Measurements from ENCODE around the gene FAM3A. TPM values are rescaled to one million over a fixed set of nuclear protein-coding genes. Genes with fewer than 3 reads are reported as not detected.

The FAM3A gene
- total and polyA plus RNA-seq, 2 of the 8 experiments (the other 6 are each of a cell fraction or from before 2014, with no cell fraction given) = 16.2 to 18.6 TPM

GRCh38 chrX:154470434-154470833 lies 45.6 kb downstream of the FAM3A start:
- Histone ChIP-seq H2BK5ac (ENCODE audit: low read depth, low read length) (no peak overlapping the region), H3K79me1 (ENCODE audit: low read depth, low read length) (no peaks in the 10 kb centered on the region), H2BK15ac (ENCODE audit: low read length) (no peak overlapping the region), H3K4me1 (replicated peaks in 1 of 4; ENCODE audit: control insufficient read depth in 3 of 4, insufficient read depth in 4 of 4, low read length in 3 of 4) (no peaks in the 10 kb centered on the region), H3K14ac (ENCODE audit: insufficient read length) (no peak overlapping the region), H2BK12ac (ENCODE audit: low read depth, low read length) (no peak overlapping the region), H3K4ac (replicated peaks; ENCODE audit: insufficient read length, low read depth, low read length) (no peak overlapping the region), H2BK20ac (ENCODE audit: low read length) (no peak overlapping the region), H2BK120ac (replicated peaks; ENCODE audit: low read depth, low read length) (no peak overlapping the region), H3K18ac (ENCODE audit: extremely low read depth, low read length) (no peak overlapping the region), H3K36me3 (ENCODE audit: control insufficient read depth in 2 of 4, insufficient read depth in 4 of 4, low read length in 3 of 4) (peaks cover 0 to 29% (median 5%) of the 10 kb centered on the region in 4 experiments; a peak in 5 of 8 replicates), H3K9me3 (ENCODE audit: insufficient read depth in 2 of 2, low read depth in 1 of 2, low read length in 1 of 2) (no peaks in the 10 kb centered on the region), H4K8ac (ENCODE audit: extremely low read depth, insufficient read depth, low read length) (no peak overlapping the region), H4K20me1 (replicated peaks in 1 of 2; ENCODE audit: control insufficient read depth in 1 of 2, insufficient read depth in 2 of 2, low read length in 2 of 2) (no peaks in the 10 kb centered on the region), H2AFZ (ENCODE audit: low read length) (no peak overlapping the region), H3K4me3 (ENCODE audit: extremely low read depth in 1 of 4, insufficient read depth in 2 of 4, low read depth in 3 of 4, low read length in 4 of 4) (no peak overlapping the region), H3K56ac (replicated peaks; ENCODE audit: insufficient read length, low read depth, low read length) (no peak overlapping the region), H4K91ac (replicated peaks; ENCODE audit: insufficient read length, low read length) (no peak overlapping the region), H3K9ac (replicated peaks in 1 of 4; ENCODE audit: extremely low read depth in 1 of 4, low read depth in 3 of 4, low read length in 3 of 4) (no peak overlapping the region), H3K4me2 (ENCODE audit: insufficient read depth in 1 of 2, low read depth in 2 of 2, low read length in 2 of 2) (no peak overlapping the region), H3K23ac (ENCODE audit: insufficient read length) (no peak overlapping the region), H4K5ac (ENCODE audit: insufficient read length, low read depth, low read length) (no peak overlapping the region), H3K79me2 (ENCODE audit: control insufficient read depth in 1 of 2, insufficient read depth in 2 of 2, low read length in 2 of 2) (no peaks in the 10 kb centered on the region), H3K27me3 (replicated peaks in 1 of 4; ENCODE audit: control insufficient read depth in 3 of 4, extremely low read depth in 1 of 4, insufficient read depth in 3 of 4, low read length in 3 of 4) (no peaks in the 10 kb centered on the region), H2AK5ac (ENCODE audit: low read depth, low read length) (no peak overlapping the region), H3K27ac (ENCODE audit: low read depth, low read length) (no peak overlapping the region), H3K23me2 (ENCODE audit: low read depth, low read length) (no peaks in the 10 kb centered on the region)
- FAIRE-seq (no peak), DNase-seq (ENCODE audit: low read depth in 1 of 2, low spot score in 2 of 2) (no peak)
- CTCF ChIA-PET (ENCODE audit: partially characterized antibody) = interaction anchor here (1.0 to 1.1 kb wide), 2 partner anchors 10 to 64 kb away, joined by 3 read pairs; no protein-coding TSS in a partner anchor
- POLR2A ChIA-PET (ENCODE audit: partially characterized antibody) = interaction anchor here (1.2 kb wide), 1 partner anchor 15 kb away, joined by 3 read pairs; no protein-coding TSS in a partner anchor
- TF ChIP-seq E2F6 (IDR thresholded peaks at IDR 0.05) (no peak), POLR2AphosphoS5 (IDR thresholded peaks at IDR 0.05; ENCODE audit: low read depth, low read length) (no peak), RBBP5 (IDR thresholded peaks at IDR 0.05; ENCODE audit: borderline replicate concordance, low read depth, low read length) (no peak), EZH2 (IDR thresholded peaks at IDR 0.05; ENCODE audit: low read depth, low read length, severe bottlenecking) (no peak), CBX5 (IDR thresholded peaks at IDR 0.05; ENCODE audit: low read depth, low read length) (no peak), TAF7 (optimal IDR thresholded peaks at IDR 0.05; ENCODE audit: borderline replicate concordance, low read depth, low read length) (no peak), BRCA1 (IDR thresholded peaks at IDR 0.05; ENCODE audit: low read depth, low read length) (no peak)
- 93% methylated on average over 12 of the region's 14 CpGs; no CpG with 5 or more reads in 1 of the 2 experiments for WGBS, 2 experiments (ENCODE audit: extremely low coverage in 1 of 2, insufficient coverage in 1 of 2, insufficient read length in 1 of 2, insufficient replicate concordance in 2 of 2, low coverage in 1 of 2, low lambda C conversion rate in 2 of 2, missing lambda C conversion rate in 1 of 2)

Data from H1 (cell line).